ENCODE measurements around the gene ITGA1. TPM values are rescaled to one million over a fixed set of nuclear protein-coding genes. Genes with fewer than 3 reads are reported as not detected.

ITGA1 gene
- total RNA-seq, 4 donors from 2014 or later, result 21.2 to 49.5 (median 43.1) TPM

- TF ChIP-seq POLR2A (IDR thresholded peaks at IDR 0.05), result no peak
- no peak for TF ChIP-seq CTCF (IDR thresholded peaks at IDR 0.05)
- no peak overlapping the region for H3K27ac ChIP-seq
- no peaks in the 10 kb centered on the region for H3K36me3 ChIP-seq
- no peaks in the 10 kb centered on the region for H3K9me3 ChIP-seq
- H3K4me3 ChIP-seq, result no peak overlapping the region
- H3K4me1 ChIP-seq, result no peaks in the 10 kb centered on the region
- DNase-seq, result no peak
- no peaks in the 10 kb centered on the region for H3K27me3 ChIP-seq
Observed at GRCh38 chr5:52757527-52757926, 30.2 kb upstream of the ITGA1 start.

DNA sequence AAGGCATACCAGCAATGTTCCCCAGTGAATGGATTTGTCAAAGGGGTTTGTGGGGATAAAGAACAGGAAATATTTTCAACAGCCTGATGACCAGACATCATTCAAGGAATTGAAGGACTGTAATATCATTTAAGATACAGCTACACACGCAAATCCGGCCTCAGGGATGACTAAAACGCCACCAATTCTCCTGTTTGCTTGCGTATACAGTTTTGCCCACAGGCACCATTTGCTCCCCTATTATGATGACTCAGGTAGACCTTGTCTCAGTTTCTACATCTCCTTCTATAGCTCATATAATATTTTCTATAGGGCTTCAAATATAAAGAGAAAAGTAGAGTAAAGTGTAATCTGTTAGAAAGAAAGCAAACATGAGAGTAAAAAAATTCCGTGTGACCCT lies 29.7 kb upstream of the ITGA1 start:
- H3K9me3 ChIP-seq, result no peaks in the 10 kb centered on the region
- TF ChIP-seq POLR2A (IDR thresholded peaks at IDR 0.05) (no peak), CTCF (IDR thresholded peaks at IDR 0.05) (no peak)
- no peaks in the 10 kb centered on the region for H3K27me3 ChIP-seq
- H3K4me3 ChIP-seq, result no peak overlapping the region
- no peak overlapping the region for H3K27ac ChIP-seq
- H3K36me3 ChIP-seq, result no peaks in the 10 kb centered on the region
- no peaks in the 10 kb centered on the region for H3K4me1 ChIP-seq
- no peak for DNase-seq

GRCh38 chr5:52759331-52759730 lies 28.4 kb upstream of the ITGA1 start:
- no peak overlapping the region for H3K4me3 ChIP-seq
- no peaks in the 10 kb centered on the region for H3K36me3 ChIP-seq
- no peaks in the 10 kb centered on the region for H3K9me3 ChIP-seq
- TF ChIP-seq CTCF (IDR thresholded peaks at IDR 0.05), result no peak
- TF ChIP-seq POLR2A (IDR thresholded peaks at IDR 0.05), result no peak
- H3K4me1 ChIP-seq, result no peaks in the 10 kb centered on the region
- H3K27ac ChIP-seq, result no peak overlapping the region
- DNase-seq, result no peak
- no peaks in the 10 kb centered on the region for H3K27me3 ChIP-seq

- H3K4me1 ChIP-seq, result no peaks in the 10 kb centered on the region
- DNase-seq, result no peak
- TF ChIP-seq POLR2A (IDR thresholded peaks at IDR 0.05) (no peak), CTCF (IDR thresholded peaks at IDR 0.05) (no peak)
- H3K27ac ChIP-seq, result no peak overlapping the region
- H3K4me3 ChIP-seq, result no peak overlapping the region
- H3K27me3 ChIP-seq, result no peaks in the 10 kb centered on the region
- no peaks in the 10 kb centered on the region for H3K9me3 ChIP-seq
- no peaks in the 10 kb centered on the region for H3K36me3 ChIP-seq
Observed at GRCh38 chr5:52760695-52761366, 26.9 kb upstream of the ITGA1 start.

DNA sequence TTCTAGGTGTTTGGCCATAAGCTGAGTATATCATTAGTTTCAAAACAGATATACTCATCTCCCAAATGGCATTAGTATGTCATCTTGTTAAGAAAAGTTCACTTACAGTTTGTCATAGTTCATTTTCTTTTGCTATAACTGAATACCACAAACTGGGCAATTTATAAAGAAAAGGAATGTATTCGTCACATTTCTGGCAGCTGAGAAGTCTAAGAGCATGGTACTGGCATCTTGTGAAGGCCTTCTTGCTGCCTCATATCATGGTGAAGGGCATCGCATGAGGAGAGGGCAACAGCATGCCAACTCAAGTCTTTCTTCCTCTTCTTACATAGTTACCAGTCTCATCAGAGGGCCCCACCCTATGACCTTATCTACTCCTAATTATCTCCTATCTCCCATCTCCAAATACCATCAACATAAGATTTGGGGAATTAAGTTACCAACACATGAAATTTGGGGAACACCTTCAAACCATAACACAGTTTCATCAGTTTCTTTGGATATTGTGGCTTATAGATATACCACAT lies 20.4 kb upstream of the ITGA1 start:
- Histone ChIP-seq H3K4me1 (no peaks in the 10 kb centered on the region), H3K36me3 (no peaks in the 10 kb centered on the region), H3K4me3 (no peak overlapping the region), H3K27ac (no peak overlapping the region), H3K27me3 (no peaks in the 10 kb centered on the region), H3K9me3 (no peaks in the 10 kb centered on the region)
- no peak for DNase-seq
- no peak for TF ChIP-seq POLR2A (IDR thresholded peaks at IDR 0.05)
- TF ChIP-seq CTCF (IDR thresholded peaks at IDR 0.05), result no peak
